B cell (primary cell): ENCODE data around the gene HEPACAM2. TPM values are rescaled to one million over a fixed set of nuclear protein-coding genes. Genes with fewer than 3 reads are reported as not detected.

Experiments used
- ATAC-seq: fragments of 200-7000 bp; cut with Tn5 transposase; one replicate; pipeline ENCODE4 v1.10.0; 2021; ENCODE audit warnings: low read depth, mild to moderate bottlenecking, moderate number of reproducible peaks, moderate library complexity
- CTCF ChIA-PET: fragments of 350-600 bp; sonication (Branson Sonifier 250); formaldehyde crosslinking; loops from one replicate; lab custom pipeline; 2021; ENCODE audit warnings: antibody characterized with exemption, inconsistent platforms; lab: Charles Lee
- POLR2A ChIA-PET: fragments of 350-600 bp; sonication (Branson Sonifier 250); formaldehyde crosslinking; loops from one replicate; lab custom pipeline; 2021; ENCODE audit warnings: antibody characterized with exemption; lab: Charles Lee
- DNase-seq: peaks from one replicate; pipeline ENCODE4 v3.0.0; 2013
- H2AFZ ChIP-seq: 2 replicates; pipeline ENCODE4 v1.6.1; 2012; ENCODE audit warnings: mild to moderate bottlenecking, low read depth, low read length; ENCODE audit not compliant: insufficient read depth, poor library complexity, severe bottlenecking
- H3K27ac ChIP-seq, 2 donors: 1 replicate in 1 of 2; 2 replicates in 1 of 2; pipeline ENCODE4 v1.5.1; 2012 to 2013; ENCODE audit warnings: low read length in 2 of 2, mild to moderate bottlenecking in 2 of 2, moderate library complexity in 1 of 2
- H3K27me3 ChIP-seq, 4 experiments: fragments of 200-600 bp in 1 of 4; sonication (generic) in 1 of 4; replicated peaks in 1 of 4; 1 replicate in 2 of 4; 2 replicates in 2 of 4; pipeline versions ENCODE4 v1.6.1 to v1.7.0; 2013 to 2016; ENCODE audit warnings: low read length in 3 of 4, mild to moderate bottlenecking in 2 of 4, mixed read lengths in 1 of 4, moderate library complexity in 1 of 4; ENCODE audit not compliant: insufficient read depth in 4 of 4, control insufficient read depth in 3 of 4; ENCODE audit errors: control extremely low read depth in 1 of 4
- H3K36me3 ChIP-seq, 2 experiments: replicated peaks in 1 of 2; 1 replicate in 1 of 2; 2 replicates in 1 of 2; pipeline versions ENCODE4 v1.6.1 to v1.7.1; 2013; ENCODE audit warnings: low read length in 1 of 2; ENCODE audit not compliant: insufficient read depth in 2 of 2, control insufficient read depth in 1 of 2; ENCODE audit errors: control extremely low read depth in 1 of 2, extremely low read depth in 1 of 2
- H3K4me1 ChIP-seq, 2 donors: fragments of 200-600 bp in 1 of 2; sonication (generic) in 1 of 2; 1 replicate in 1 of 2; 2 replicates in 1 of 2; pipeline versions ENCODE4 v1.5.1 to v1.6.1; 2013 to 2017; ENCODE audit warnings: low read length in 2 of 2; ENCODE audit not compliant: control insufficient read depth in 2 of 2, insufficient read depth in 2 of 2
- H3K4me2 ChIP-seq: replicated peaks from 2 replicates; pipeline ENCODE3; 2012; ENCODE audit warnings: mild to moderate bottlenecking, low read depth, low read length; ENCODE audit not compliant: poor library complexity, severe bottlenecking
- H3K4me3 ChIP-seq, 5 experiments: fragments of 200-600 bp in 1 of 5; sonication (generic) in 1 of 5; 1 replicate in 3 of 5; 2 replicates in 2 of 5; pipeline versions ENCODE4 v1.5.1 to v1.7.0; 2011 to 2016; ENCODE audit warnings: low read length in 4 of 5, mild to moderate bottlenecking in 4 of 5, low read depth in 2 of 5, control low read depth in 1 of 5, moderate library complexity in 1 of 5; ENCODE audit not compliant: insufficient read depth in 1 of 5; ENCODE audit errors: control extremely low read depth in 1 of 5, extremely low read depth in 1 of 5
- H3K79me2 ChIP-seq: fragments of 200-600 bp; sonication (generic); one replicate; pipeline ENCODE4 v1.6.0; 2016; ENCODE audit warnings: low read length; ENCODE audit not compliant: control insufficient read depth, insufficient read depth
- H3K9ac ChIP-seq: fragments of 200-600 bp; sonication (generic); 2 replicates; pipeline ENCODE4 v1.6.1; 2017; ENCODE audit warnings: mild to moderate bottlenecking, low read length, moderate library complexity
- H3K9me3 ChIP-seq, 3 donors: one replicate each; pipeline versions ENCODE4 v1.6.1 to v1.7.1; 2013; ENCODE audit warnings: low read length in 2 of 3; ENCODE audit not compliant: control insufficient read depth in 2 of 3, insufficient read depth in 1 of 3; ENCODE audit errors: control extremely low read depth in 1 of 3
- H4K20me1 ChIP-seq: 2 replicates; pipeline ENCODE4 v1.6.0; 2012; ENCODE audit warnings: mild to moderate bottlenecking, low read length; ENCODE audit not compliant: insufficient read depth, control insufficient read depth, poor library complexity, severe bottlenecking
- H3K27ac Mint-ChIP-seq: one replicate; pipeline ENCODE4 v1.8.0; 2021; ENCODE audit warnings: mixed read lengths
- H3K27me3 Mint-ChIP-seq: one replicate; pipeline ENCODE4 v1.8.0; 2021; ENCODE audit warnings: mixed read lengths
- H3K4me1 Mint-ChIP-seq: one replicate; pipeline ENCODE4 v1.8.0; 2021; ENCODE audit warnings: mixed read lengths
- H3K4me3 Mint-ChIP-seq: one replicate; pipeline ENCODE4 v1.8.0; 2021; ENCODE audit warnings: mixed read lengths
- H3K9me3 Mint-ChIP-seq: one replicate; pipeline ENCODE4 v1.8.0; 2022; ENCODE audit warnings: mixed read lengths; ENCODE audit not compliant: insufficient read depth
- EZH2 ChIP-seq: IDR thresholded peaks from 2 replicates; pipeline ENCODE4 v1.6.1; 2012; ENCODE audit warnings: borderline replicate concordance, low read depth, mild to moderate bottlenecking, moderate library complexity, low read length; ENCODE audit not compliant: insufficient read depth, poor library complexity, severe bottlenecking
- WGBS: methylation state at CpG from one replicate; pipeline ENCODE4 v1.1.5; 2013; ENCODE audit warnings: missing lambda C conversion rate; ENCODE audit not compliant: insufficient coverage; 5-methylcytosine and 5-hydroxymethylcytosine counted together
- intact Hi-C: fragments of 100-400 bp; cut with micrococcal nuclease; formaldehyde crosslinking; loops from one replicate; pipeline ENCODE4 v1.10.0; 2022
- polyA plus RNA-seq: library from polyadenylated mRNA; depleted of rRNA; stranded (reverse); fragments of >200 nt; gene quantifications from 2 replicates; pipeline ENCODE4 v1.2.3, GENCODE V29; 2012
- total RNA-seq, 2 donors: library from RNA; stranded (reverse); fragments of 120-200 nt in 1 of 2; gene quantifications; 1 replicate in 1 of 2; 2 replicates in 1 of 2; pipeline versions ENCODE4 v1.2.3 to v1.2.4, GENCODE V29; 2013 to 2022
- TF ChIP-seq, protein P1 (sequence below): fragments of 200-600 bp; IDR thresholded peaks from one replicate; pipeline ENCODE4 v1.8.0; 2022; ENCODE audit warnings: antibody characterized with exemption, mild to moderate bottlenecking

The HEPACAM2 gene
- total and polyA plus RNA-seq, 2 donors (not counting 1 experiment from before 2014, with no cell fraction given), result not detected

DNA sequence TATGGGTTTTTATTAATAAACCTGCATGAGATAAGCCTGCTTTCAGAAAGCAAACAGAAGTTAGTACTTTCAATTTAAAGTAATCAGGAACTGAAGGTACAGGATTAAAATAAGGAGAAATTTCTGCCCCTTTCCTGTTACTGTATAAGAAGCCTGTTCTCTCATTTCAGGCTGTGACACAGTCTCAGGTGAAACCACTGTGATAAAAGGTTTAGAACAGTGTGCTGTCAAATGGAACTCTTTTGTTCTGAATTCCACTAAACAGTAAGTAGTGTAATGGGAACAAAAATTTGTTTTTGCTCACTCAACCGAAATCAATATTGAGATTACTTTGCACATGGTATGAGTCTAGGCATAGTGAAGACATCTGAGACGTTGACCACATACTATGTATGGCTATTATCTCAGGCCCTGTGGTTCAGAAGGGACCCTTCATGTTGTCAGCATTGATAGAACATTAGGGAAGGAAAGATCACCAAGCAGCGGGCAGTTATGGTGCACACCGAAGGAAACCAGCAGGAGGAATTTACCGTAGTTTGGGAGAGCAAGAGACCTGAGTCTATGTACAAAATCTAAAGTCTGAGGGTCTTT is 14.9 kb downstream of the HEPACAM2 start:
- CTCF ChIA-PET, result interaction anchor here (1.9 kb wide), 1 partner anchor 17 kb away, joined by 6 read pairs; no protein-coding TSS in a partner anchor
- H3K4me2 ChIP-seq, result no peak overlapping the region
- H3K4me1 Mint-ChIP-seq, result peaks cover 2% of the 10 kb centered on the region
- H3K4me3 ChIP-seq, result no peak overlapping the region
- intact Hi-C loops, result no loop called here
- H3K9me3 ChIP-seq, result no peaks in the 10 kb centered on the region
- DNase-seq, result no peak
- H4K20me1 ChIP-seq, result no peaks in the 10 kb centered on the region
- H2AFZ ChIP-seq, result no peak overlapping the region
- 100% methylated on average over 4 of the region's 5 CpGs for WGBS
- H3K27me3 ChIP-seq, result peaks cover 0 to 12% (median 7%) of the 10 kb centered on the region in 4 experiments
- no peak overlapping the region for H3K4me3 Mint-ChIP-seq
- peaks cover 19% of the 10 kb centered on the region for H3K27me3 Mint-ChIP-seq
- H3K9ac ChIP-seq, result no peak overlapping the region
- H3K27ac Mint-ChIP-seq, result no peak overlapping the region
- no peaks in the 10 kb centered on the region for H3K4me1 ChIP-seq
- ATAC-seq, result no peak
- H3K27ac ChIP-seq, result no peak overlapping the region
- H3K79me2 ChIP-seq, result no peaks in the 10 kb centered on the region
- H3K36me3 ChIP-seq, result no peaks in the 10 kb centered on the region
- H3K9me3 Mint-ChIP-seq, result no peaks in the 10 kb centered on the region
- POLR2A ChIA-PET, result no interaction called here
- no peak for TF ChIP-seq EZH2
- TF ChIP-seq, protein P1, sequence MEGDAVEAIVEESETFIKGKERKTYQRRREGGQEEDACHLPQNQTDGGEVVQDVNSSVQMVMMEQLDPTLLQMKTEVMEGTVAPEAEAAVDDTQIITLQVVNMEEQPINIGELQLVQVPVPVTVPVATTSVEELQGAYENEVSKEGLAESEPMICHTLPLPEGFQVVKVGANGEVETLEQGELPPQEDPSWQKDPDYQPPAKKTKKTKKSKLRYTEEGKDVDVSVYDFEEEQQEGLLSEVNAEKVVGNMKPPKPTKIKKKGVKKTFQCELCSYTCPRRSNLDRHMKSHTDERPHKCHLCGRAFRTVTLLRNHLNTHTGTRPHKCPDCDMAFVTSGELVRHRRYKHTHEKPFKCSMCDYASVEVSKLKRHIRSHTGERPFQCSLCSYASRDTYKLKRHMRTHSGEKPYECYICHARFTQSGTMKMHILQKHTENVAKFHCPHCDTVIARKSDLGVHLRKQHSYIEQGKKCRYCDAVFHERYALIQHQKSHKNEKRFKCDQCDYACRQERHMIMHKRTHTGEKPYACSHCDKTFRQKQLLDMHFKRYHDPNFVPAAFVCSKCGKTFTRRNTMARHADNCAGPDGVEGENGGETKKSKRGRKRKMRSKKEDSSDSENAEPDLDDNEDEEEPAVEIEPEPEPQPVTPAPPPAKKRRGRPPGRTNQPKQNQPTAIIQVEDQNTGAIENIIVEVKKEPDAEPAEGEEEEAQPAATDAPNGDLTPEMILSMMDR, result no peak

GRCh38 chr7:93205046-93205445 is 21.2 kb downstream of the HEPACAM2 start:
- Histone ChIP-seq H3K4me2 (no peak overlapping the region), H4K20me1 (no peaks in the 10 kb centered on the region), H3K4me3 (no peak overlapping the region), H3K36me3 (no peaks in the 10 kb centered on the region), H3K27me3 (no peaks in the 10 kb centered on the region), H3K79me2 (no peaks in the 10 kb centered on the region), H3K27ac (no peak overlapping the region), H3K4me1 (no peaks in the 10 kb centered on the region), H2AFZ (no peak overlapping the region), H3K9ac (no peak overlapping the region), H3K9me3 (no peaks in the 10 kb centered on the region)
- no CpG with 5 or more reads among the region's 2 CpGs for WGBS
- TF ChIP-seq, protein P1, result no peak
- TF ChIP-seq EZH2, result no peak
- ChIA-PET POLR2A (no interaction called here), CTCF (no interaction called here)
- ATAC-seq (no peak), DNase-seq (no peak)
- Mint-ChIP-seq H3K4me1 (no peaks in the 10 kb centered on the region), H3K4me3 (no peak overlapping the region), H3K27me3 (peaks cover 30% of the 10 kb centered on the region), H3K27ac (no peak overlapping the region), H3K9me3 (no peaks in the 10 kb centered on the region)
- intact Hi-C loops, result no loop called here
